Mesenchymal stem cell (in vitro differentiated cells and primary cell): ENCODE measurements around the gene ADGRL3.

Source experiments
- DNase-seq: peaks from one replicate; pipeline ENCODE4 v3.0.0-alpha.2; 2013
- H2AFZ ChIP-seq: one replicate; pipeline ENCODE4 v1.6.1; 2013; ENCODE audit warnings: low read depth, mild to moderate bottlenecking, control low read depth, inconsistent platforms, low read length, moderate library complexity
- H2AK5ac ChIP-seq: 2 replicates; pipeline ENCODE4 v1.6.1; 2013; ENCODE audit warnings: low read length, moderate library complexity, mild to moderate bottlenecking, inconsistent platforms; ENCODE audit not compliant: severe bottlenecking
- H2BK120ac ChIP-seq: one replicate; pipeline ENCODE4 v1.6.1; 2013; ENCODE audit warnings: low read depth, mild to moderate bottlenecking, inconsistent platforms, low read length, moderate library complexity
- H2BK12ac ChIP-seq, 2 experiments: one replicate each; pipeline ENCODE4 v1.6.1; 2013; ENCODE audit warnings: inconsistent platforms in 2 of 2, low read length in 2 of 2, mild to moderate bottlenecking in 2 of 2, moderate library complexity in 2 of 2, control low read depth in 1 of 2
- H2BK15ac ChIP-seq: one replicate; pipeline ENCODE4 v1.6.1; 2013; ENCODE audit warnings: mild to moderate bottlenecking, low read depth, inconsistent platforms; ENCODE audit not compliant: poor library complexity, severe bottlenecking
- H2BK5ac ChIP-seq: 2 replicates; pipeline ENCODE4 v1.6.1; 2013; ENCODE audit warnings: low read depth, mild to moderate bottlenecking, low read length, control low read depth, inconsistent platforms; ENCODE audit not compliant: poor library complexity, severe bottlenecking
- H3K14ac ChIP-seq, 2 experiments: one replicate each; pipeline ENCODE4 v1.6.1; 2013; ENCODE audit warnings: inconsistent platforms in 2 of 2, low read length in 2 of 2, control low read depth in 1 of 2, mild to moderate bottlenecking in 1 of 2, moderate library complexity in 1 of 2
- H3K18ac ChIP-seq, 2 experiments: one replicate each; pipeline ENCODE4 v1.6.1; 2013; ENCODE audit warnings: inconsistent platforms in 2 of 2, low read length in 2 of 2, control low read depth in 1 of 2, low read depth in 1 of 2, mild to moderate bottlenecking in 1 of 2
- H3K23ac ChIP-seq, 2 experiments: one replicate each; pipeline ENCODE4 v1.6.1; 2013; ENCODE audit warnings: inconsistent platforms in 2 of 2, low read length in 2 of 2, mild to moderate bottlenecking in 2 of 2, moderate library complexity in 2 of 2, control low read depth in 1 of 2
- H3K27ac ChIP-seq: 2 replicates; pipeline ENCODE4 v1.5.1; 2013; ENCODE audit warnings: mild to moderate bottlenecking, moderate library complexity, low read length, control low read depth, inconsistent platforms; ENCODE audit not compliant: poor library complexity, severe bottlenecking
- H3K27me3 ChIP-seq, 2 experiments: 2 replicates each; pipeline versions ENCODE4 v1.6.1 to v1.7.0; 2013; ENCODE audit warnings: low read length in 2 of 2, mild to moderate bottlenecking in 2 of 2, moderate library complexity in 2 of 2, control low read depth in 1 of 2, inconsistent platforms in 1 of 2; ENCODE audit not compliant: control insufficient read depth in 1 of 2, insufficient read depth in 1 of 2
- H3K36me3 ChIP-seq, 2 experiments: 2 replicates each; pipeline versions ENCODE4 v1.6.1 to v1.7.0; 2013; ENCODE audit warnings: low read length in 2 of 2, control low read depth in 1 of 2, inconsistent platforms in 1 of 2, low read depth in 1 of 2, mild to moderate bottlenecking in 1 of 2; ENCODE audit not compliant: insufficient read depth in 2 of 2, control insufficient read depth in 1 of 2
- H3K4ac ChIP-seq, 2 experiments: one replicate each; pipeline ENCODE4 v1.6.1; 2013; ENCODE audit warnings: inconsistent platforms in 2 of 2, low read length in 2 of 2, mild to moderate bottlenecking in 2 of 2, moderate library complexity in 2 of 2, control low read depth in 1 of 2, low read depth in 1 of 2
- H3K4me1 ChIP-seq: 2 replicates; pipeline ENCODE4 v1.6.1; 2013; ENCODE audit warnings: low read depth, low read length, control low read depth; ENCODE audit not compliant: control insufficient read depth, insufficient read depth
- H3K4me2 ChIP-seq: 2 replicates; pipeline ENCODE4 v1.6.1; 2013; ENCODE audit warnings: low read length, mild to moderate bottlenecking, inconsistent platforms; ENCODE audit not compliant: poor library complexity, severe bottlenecking
- H3K4me3 ChIP-seq, 2 experiments: 2 replicates each; pipeline versions ENCODE4 v1.5.1 to v1.7.0; 2013; ENCODE audit warnings: low read length in 2 of 2, mild to moderate bottlenecking in 2 of 2, control low read depth in 1 of 2, low read depth in 1 of 2; ENCODE audit not compliant: insufficient read depth in 1 of 2
- H3K79me1 ChIP-seq: replicated peaks from 2 replicates; pipeline ENCODE4 v1.6.1; 2013; ENCODE audit warnings: mild to moderate bottlenecking, control low read depth, low read length, inconsistent platforms; ENCODE audit not compliant: poor library complexity, severe bottlenecking
- H3K9ac ChIP-seq: 2 replicates; pipeline ENCODE4 v1.7.0; 2013; ENCODE audit warnings: mild to moderate bottlenecking, low read length, moderate library complexity
- H3K9me3 ChIP-seq: 2 replicates; pipeline ENCODE4 v1.7.0; 2013; ENCODE audit warnings: mild to moderate bottlenecking, low read length; ENCODE audit not compliant: control insufficient read depth
- H4K8ac ChIP-seq: one replicate; pipeline ENCODE4 v1.6.1; 2013; ENCODE audit warnings: inconsistent platforms, mild to moderate bottlenecking, low read length, moderate library complexity
- H4K91ac ChIP-seq: one replicate; pipeline ENCODE4 v1.6.1; 2013; ENCODE audit warnings: mild to moderate bottlenecking, low read length, inconsistent platforms
- WGBS: methylation state at CpG from one replicate; pipeline ENCODE4 v1.1.7; 2013; ENCODE audit warnings: mixed read lengths; 5-methylcytosine and 5-hydroxymethylcytosine counted together

Gene ADGRL3

GRCh38 chr4:61202638-61203435 lies 2.7 kb downstream of the ADGRL3 start:
- Histone ChIP-seq H3K27ac (no peak overlapping the region), H3K4ac (peak overlapping the region in 1 of 2 experiments; percentile 6), H2BK12ac (peak overlapping the region in 1 of 2 experiments; percentile 86), H4K8ac (no peak overlapping the region), H2BK120ac (no peak overlapping the region), H3K36me3 (no peaks in the 10 kb centered on the region), H3K4me1 (peaks cover 21% of the 10 kb centered on the region), H3K23ac (peak overlapping the region in 1 of 2 experiments; percentile 100), H3K27me3 (peaks cover 25 to 42% of the 10 kb centered on the region in 2 experiments), H2AK5ac (no peak overlapping the region), H2BK15ac (no peak overlapping the region), H3K4me3 (peak overlapping the region in 1 of 2 experiments; percentile 44), H3K79me1 (no peaks in the 10 kb centered on the region), H3K18ac (peak overlapping the region in 1 of 2 experiments; percentile 87), H3K9ac (no peak overlapping the region), H3K9me3 (no peaks in the 10 kb centered on the region), H3K4me2 (peak overlapping the region; percentile 100), H2AFZ (peak overlapping the region; percentile 71), H4K91ac (no peak overlapping the region), H2BK5ac (no peak overlapping the region), H3K14ac (peak overlapping the region in 1 of 2 experiments; percentile 97)
- DNase-seq = peak; percentile 79
- 2% methylated on average over 38 of the region's 41 CpGs for WGBS

DNA sequence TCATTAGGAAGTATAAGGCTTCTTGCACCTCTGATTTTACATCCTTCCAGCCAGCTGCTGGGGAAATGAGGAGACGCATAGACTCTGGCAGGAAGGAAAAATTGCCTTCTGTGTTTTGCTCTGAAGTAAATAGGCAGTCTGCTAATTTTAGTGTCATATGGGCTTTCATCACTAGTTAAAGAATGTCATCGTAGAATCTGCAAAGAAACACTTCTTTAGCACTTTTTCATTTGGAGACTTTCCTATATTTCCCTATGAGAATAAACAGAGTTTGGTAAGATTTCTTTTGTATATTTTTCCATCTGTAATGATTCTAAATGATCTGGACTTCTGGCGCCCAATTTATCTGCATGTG lies 3.3 kb downstream of the ADGRL3 start:
- Histone ChIP-seq H3K23ac (no peak overlapping the region), H3K14ac (no peak overlapping the region), H2BK15ac (no peak overlapping the region), H4K8ac (no peak overlapping the region), H4K91ac (no peak overlapping the region), H3K4me3 (no peak overlapping the region), H3K27ac (no peak overlapping the region), H3K79me1 (no peaks in the 10 kb centered on the region), H3K27me3 (peaks cover 25 to 42% of the 10 kb centered on the region in 2 experiments), H3K9me3 (no peaks in the 10 kb centered on the region), H3K4me1 (peaks cover 21% of the 10 kb centered on the region), H3K4ac (no peak overlapping the region), H2AK5ac (no peak overlapping the region), H3K9ac (no peak overlapping the region), H2AFZ (no peak overlapping the region), H2BK5ac (no peak overlapping the region), H3K36me3 (no peaks in the 10 kb centered on the region), H3K18ac (no peak overlapping the region), H2BK120ac (no peak overlapping the region), H3K4me2 (peak overlapping the region; percentile 100), H2BK12ac (no peak overlapping the region)
- DNase-seq = no peak
- 0% methylated on average over 1 of the region's 3 CpGs for WGBS

DNA sequence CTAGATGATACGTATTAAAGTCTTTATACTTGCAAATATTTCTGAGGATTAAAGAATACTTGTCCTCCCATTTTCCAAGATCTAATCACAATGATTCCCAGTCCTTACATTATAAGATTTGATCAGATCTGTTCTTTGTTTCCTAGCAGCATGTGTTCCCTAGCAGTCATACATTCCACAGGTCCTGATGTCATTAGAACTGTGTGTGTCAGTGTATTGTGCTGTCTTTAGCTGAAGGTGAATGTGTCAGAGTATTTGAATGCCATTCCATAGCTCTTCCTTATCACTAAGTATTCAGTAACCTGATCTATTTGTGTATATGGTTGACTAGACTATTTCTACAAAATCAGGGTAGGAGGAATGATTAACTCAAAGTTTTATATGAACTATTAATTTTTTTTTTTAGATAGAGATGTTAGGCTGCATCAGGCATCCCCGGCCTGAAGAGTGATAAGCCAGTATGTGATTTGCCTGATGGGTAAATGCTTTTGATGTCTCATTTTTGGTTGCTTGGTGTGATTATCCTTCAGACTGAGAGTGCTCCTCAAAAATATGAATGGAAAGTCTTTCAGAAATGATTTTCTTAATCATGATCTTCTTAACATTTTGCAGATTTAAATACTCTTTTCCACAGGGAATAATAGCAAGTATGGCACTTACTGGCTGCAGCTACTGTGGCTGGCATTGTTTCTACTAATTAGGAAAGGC lies 4.4 kb downstream of the ADGRL3 start:
- Histone ChIP-seq H4K8ac (no peak overlapping the region), H3K79me1 (no peaks in the 10 kb centered on the region), H3K4me1 (peaks cover 21% of the 10 kb centered on the region), H2BK120ac (no peak overlapping the region), H2AK5ac (no peak overlapping the region), H3K23ac (no peak overlapping the region), H3K9me3 (no peaks in the 10 kb centered on the region), H2BK5ac (no peak overlapping the region), H2BK15ac (no peak overlapping the region), H3K9ac (no peak overlapping the region), H4K91ac (no peak overlapping the region), H3K14ac (no peak overlapping the region), H3K4me3 (no peak overlapping the region), H3K18ac (no peak overlapping the region), H3K36me3 (no peaks in the 10 kb centered on the region), H2BK12ac (no peak overlapping the region), H3K4ac (no peak overlapping the region), H3K4me2 (no peak overlapping the region), H2AFZ (no peak overlapping the region), H3K27ac (no peak overlapping the region), H3K27me3 (peaks cover 25 to 32% of the 10 kb centered on the region in 2 experiments)
- peak; percentile 41 for DNase-seq
- 91% methylated on average over 2 of the region's 2 CpGs for WGBS

- H4K91ac ChIP-seq = no peak overlapping the region
- no peak overlapping the region for H2BK12ac ChIP-seq
- no peak overlapping the region for H2BK15ac ChIP-seq
- H3K36me3 ChIP-seq = no peaks in the 10 kb centered on the region
- 95% methylated on average over 1 of the region's 1 CpG for whole genome bisulfite sequencing
- no peak for DNase-seq
- peaks cover 21% of the 10 kb centered on the region for H3K4me1 ChIP-seq
- H3K18ac ChIP-seq = no peak overlapping the region
- no peak overlapping the region for H3K23ac ChIP-seq
- H3K79me1 ChIP-seq = no peaks in the 10 kb centered on the region
- no peak overlapping the region for H2BK120ac ChIP-seq
- H2BK5ac ChIP-seq = no peak overlapping the region
- no peaks in the 10 kb centered on the region for H3K9me3 ChIP-seq
- H3K9ac ChIP-seq = no peak overlapping the region
- no peak overlapping the region for H3K14ac ChIP-seq
- H2AK5ac ChIP-seq = no peak overlapping the region
- no peak overlapping the region for H4K8ac ChIP-seq
- H3K27ac ChIP-seq = no peak overlapping the region
- H3K4me3 ChIP-seq = no peak overlapping the region
- H3K27me3 ChIP-seq = peaks cover 22 to 27% of the 10 kb centered on the region in 2 experiments
- H3K4me2 ChIP-seq = no peak overlapping the region
- no peak overlapping the region for H2AFZ ChIP-seq
- no peak overlapping the region for H3K4ac ChIP-seq
Measured at GRCh38 chr4:61205066-61205465, 4.9 kb downstream of the ADGRL3 start.
